OCI-LY1 (cell line): Measurements from ENCODE around the gene MEGF6.

ENCODE experiments used
- EZH2 ChIP-seq: fragments of 200-600 bp; sonication (generic), shearing (Covaris generic); IDR thresholded peaks from 2 replicates; pipeline ENCODE4 v1.8.0; 2017; ENCODE audit warnings: borderline replicate concordance, mixed run types, mild to moderate bottlenecking, antibody characterized with exemption, low read length, moderate library complexity, mixed read lengths
- TF ChIP-seq, protein P1 (sequence below): fragments of 200-600 bp; sonication (generic), shearing (Covaris generic); IDR thresholded peaks from 2 replicates; pipeline ENCODE4 v1.5.1; 2017; ENCODE audit warnings: mild to moderate bottlenecking, antibody characterized with exemption, low read length, moderate library complexity, mixed read lengths

DNA sequence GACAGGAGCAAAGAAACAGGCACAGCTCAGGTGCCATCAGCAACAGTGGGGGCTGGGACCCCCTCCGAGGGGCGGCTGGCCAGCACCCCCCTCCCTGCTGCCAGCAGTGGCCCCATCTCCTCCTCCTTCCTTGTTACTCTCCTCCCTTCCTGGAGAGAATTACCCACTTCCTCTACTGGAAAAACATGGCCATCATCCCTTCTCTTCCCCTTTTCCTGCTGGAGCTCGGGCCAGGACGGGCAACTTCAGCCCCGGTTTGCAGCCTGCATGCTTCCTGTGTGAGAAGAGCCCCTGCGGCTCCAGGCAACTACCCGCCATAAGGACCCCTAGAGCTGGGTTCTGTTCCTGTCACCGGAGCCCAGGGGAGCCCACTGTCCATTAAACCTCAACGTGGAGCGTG lies 17.6 kb downstream of the MEGF6 start:
- TF ChIP-seq, protein P1, sequence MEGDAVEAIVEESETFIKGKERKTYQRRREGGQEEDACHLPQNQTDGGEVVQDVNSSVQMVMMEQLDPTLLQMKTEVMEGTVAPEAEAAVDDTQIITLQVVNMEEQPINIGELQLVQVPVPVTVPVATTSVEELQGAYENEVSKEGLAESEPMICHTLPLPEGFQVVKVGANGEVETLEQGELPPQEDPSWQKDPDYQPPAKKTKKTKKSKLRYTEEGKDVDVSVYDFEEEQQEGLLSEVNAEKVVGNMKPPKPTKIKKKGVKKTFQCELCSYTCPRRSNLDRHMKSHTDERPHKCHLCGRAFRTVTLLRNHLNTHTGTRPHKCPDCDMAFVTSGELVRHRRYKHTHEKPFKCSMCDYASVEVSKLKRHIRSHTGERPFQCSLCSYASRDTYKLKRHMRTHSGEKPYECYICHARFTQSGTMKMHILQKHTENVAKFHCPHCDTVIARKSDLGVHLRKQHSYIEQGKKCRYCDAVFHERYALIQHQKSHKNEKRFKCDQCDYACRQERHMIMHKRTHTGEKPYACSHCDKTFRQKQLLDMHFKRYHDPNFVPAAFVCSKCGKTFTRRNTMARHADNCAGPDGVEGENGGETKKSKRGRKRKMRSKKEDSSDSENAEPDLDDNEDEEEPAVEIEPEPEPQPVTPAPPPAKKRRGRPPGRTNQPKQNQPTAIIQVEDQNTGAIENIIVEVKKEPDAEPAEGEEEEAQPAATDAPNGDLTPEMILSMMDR, result no peak
- TF ChIP-seq EZH2, result no peak
